ENCODE measurements around the gene DDX39B.

DNA sequence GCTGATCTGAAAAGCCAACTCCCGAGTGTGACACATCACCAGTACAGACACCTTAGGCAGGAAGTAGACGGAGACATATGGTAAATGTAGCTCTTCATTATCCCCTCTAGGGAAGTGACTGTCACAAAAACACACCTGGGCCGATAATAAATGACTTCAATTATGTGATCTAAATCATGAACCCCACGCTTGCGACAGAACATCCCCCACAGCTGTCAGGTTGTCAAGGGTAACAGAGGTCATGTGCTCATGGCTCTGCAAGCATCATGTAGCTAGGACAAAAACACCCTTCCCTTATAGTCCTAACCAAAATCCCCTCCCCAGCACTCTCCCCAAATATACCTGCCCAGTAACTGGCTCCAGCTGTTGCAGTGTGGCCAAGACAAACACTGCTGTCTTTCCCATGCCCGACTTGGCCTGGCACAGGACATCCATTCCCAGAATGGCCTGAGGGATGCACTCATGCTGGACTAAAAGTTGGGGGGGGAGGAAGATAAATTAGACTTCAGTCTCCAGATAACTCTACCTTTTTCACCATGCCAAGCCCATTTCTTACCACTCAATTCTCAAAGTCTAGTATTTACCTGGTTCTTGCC lies 2.9 kb downstream of the DDX39B start:
- no peak for TF ChIP-seq POLR2A (IDR thresholded peaks at IDR 0.05)
- TF ChIP-seq, protein P1, sequence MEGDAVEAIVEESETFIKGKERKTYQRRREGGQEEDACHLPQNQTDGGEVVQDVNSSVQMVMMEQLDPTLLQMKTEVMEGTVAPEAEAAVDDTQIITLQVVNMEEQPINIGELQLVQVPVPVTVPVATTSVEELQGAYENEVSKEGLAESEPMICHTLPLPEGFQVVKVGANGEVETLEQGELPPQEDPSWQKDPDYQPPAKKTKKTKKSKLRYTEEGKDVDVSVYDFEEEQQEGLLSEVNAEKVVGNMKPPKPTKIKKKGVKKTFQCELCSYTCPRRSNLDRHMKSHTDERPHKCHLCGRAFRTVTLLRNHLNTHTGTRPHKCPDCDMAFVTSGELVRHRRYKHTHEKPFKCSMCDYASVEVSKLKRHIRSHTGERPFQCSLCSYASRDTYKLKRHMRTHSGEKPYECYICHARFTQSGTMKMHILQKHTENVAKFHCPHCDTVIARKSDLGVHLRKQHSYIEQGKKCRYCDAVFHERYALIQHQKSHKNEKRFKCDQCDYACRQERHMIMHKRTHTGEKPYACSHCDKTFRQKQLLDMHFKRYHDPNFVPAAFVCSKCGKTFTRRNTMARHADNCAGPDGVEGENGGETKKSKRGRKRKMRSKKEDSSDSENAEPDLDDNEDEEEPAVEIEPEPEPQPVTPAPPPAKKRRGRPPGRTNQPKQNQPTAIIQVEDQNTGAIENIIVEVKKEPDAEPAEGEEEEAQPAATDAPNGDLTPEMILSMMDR (IDR thresholded peaks at IDR 0.05 in 8 of 11, conservative IDR thresholded peaks at IDR 0.05 in 3 of 11), result no peak

Data from spleen (tissue), 7 donors.